GM23338 (cell line): ENCODE data around the gene SMG1. TPM values are rescaled to one million over a fixed set of nuclear protein-coding genes. Genes with fewer than 3 reads are reported as not detected.
A peak's percentile ranks its signal among the peaks of the same experiment; 100 is the strongest.

Experiments
- ATAC-seq: fragments of 200-7000 bp; cut with Tn5 transposase; 3 replicates; pipeline ENCODE4 v1.9.1; 2020
- DNase-seq: peaks from one replicate; pipeline ENCODE4 v3.0.0-alpha.2; 2015; ENCODE audit warnings: low spot score
- H2AFZ ChIP-seq: fragments of 200-600 bp; sonication (generic); 2 replicates; pipeline ENCODE4 v1.8.0; 2016; ENCODE audit warnings: antibody characterized with exemption, mild to moderate bottlenecking, moderate library complexity
- H3F3A ChIP-seq: fragments of 200-600 bp; sonication (generic); replicated peaks from 2 replicates; pipeline ENCODE4 v1.8.0; 2017; ENCODE audit warnings: antibody characterized with exemption, mixed run types, low read depth
- H3K27ac ChIP-seq: fragments of 200-600 bp; sonication (generic); 2 replicates; pipeline ENCODE4 v1.6.1; 2016; ENCODE audit warnings: low read depth
- H3K27me3 ChIP-seq: fragments of 200-600 bp; sonication (generic); 2 replicates; pipeline ENCODE4 v1.8.0; 2016; ENCODE audit warnings: mild to moderate bottlenecking, mixed run types, moderate library complexity; ENCODE audit not compliant: insufficient read depth
- H3K36me3 ChIP-seq: fragments of 200-600 bp; sonication (generic); 2 replicates; pipeline ENCODE4 v1.8.0; 2016; ENCODE audit warnings: mild to moderate bottlenecking; ENCODE audit not compliant: insufficient read depth
- H3K4me1 ChIP-seq: fragments of 200-600 bp; sonication (generic); 2 replicates; pipeline ENCODE4 v1.8.0; 2016; ENCODE audit warnings: mild to moderate bottlenecking, moderate library complexity; ENCODE audit not compliant: insufficient read depth
- H3K4me2 ChIP-seq: fragments of 200-600 bp; sonication (generic); 2 replicates; pipeline ENCODE4 v1.7.1; 2017; ENCODE audit warnings: mixed run types
- H3K4me3 ChIP-seq: fragments of 200-600 bp; sonication (generic); 2 replicates; pipeline ENCODE4 v1.6.1; 2016; ENCODE audit warnings: mixed run types
- H3K79me2 ChIP-seq: fragments of 200-600 bp; sonication (generic); replicated peaks from 2 replicates; pipeline ENCODE4 v1.8.0; 2017; ENCODE audit warnings: mild to moderate bottlenecking; ENCODE audit not compliant: insufficient read depth
- H3K9me2 ChIP-seq: fragments of 200-600 bp; sonication (generic); 2 replicates; pipeline ENCODE4 v1.8.0; 2017; ENCODE audit not compliant: insufficient read depth
- H4K20me1 ChIP-seq: fragments of 200-600 bp; sonication (generic); replicated peaks from 2 replicates; pipeline ENCODE4 v1.8.0; 2017; ENCODE audit warnings: mild to moderate bottlenecking; ENCODE audit not compliant: insufficient read depth
- H3K27ac Mint-ChIP-seq: 2 replicates; pipeline ENCODE4 v1.8.0; 2020; ENCODE audit warnings: inconsistent platforms, mild to moderate bottlenecking, moderate library complexity, mixed read lengths
- H3K27me3 Mint-ChIP-seq: 3 replicates; pipeline ENCODE4 v1.8.0; 2022; ENCODE audit warnings: low read depth, mild to moderate bottlenecking, moderate library complexity, mixed read lengths, inconsistent platforms; ENCODE audit not compliant: insufficient read depth, poor library complexity
- H3K36me3 Mint-ChIP-seq: 3 replicates; pipeline ENCODE4 v1.8.0; 2021; ENCODE audit warnings: low read depth, mild to moderate bottlenecking, inconsistent platforms, moderate library complexity, mixed read lengths
- H3K4me1 Mint-ChIP-seq: 3 replicates; pipeline ENCODE4 v1.8.0; 2020; ENCODE audit warnings: mild to moderate bottlenecking, inconsistent platforms, mixed read lengths
- H3K4me3 Mint-ChIP-seq: 3 replicates; pipeline ENCODE4 v1.8.0; 2021; ENCODE audit warnings: moderate library complexity, mild to moderate bottlenecking, inconsistent platforms, mixed read lengths
- H3K9me3 Mint-ChIP-seq: 3 replicates; pipeline ENCODE4 v1.8.0; 2020; ENCODE audit warnings: moderate library complexity, mild to moderate bottlenecking, inconsistent platforms, mixed read lengths
- CREB1 ChIP-seq: fragments of 250-450 bp; sonication (Bioruptor Pico); IDR thresholded peaks from 2 replicates; pipeline ENCODE4 v1.5.0; 2020; ENCODE audit warnings: low read depth, mild to moderate bottlenecking, moderate library complexity
- CTCF ChIP-seq, 2 experiments: fragments of 200-600 bp in 1 of 2; sonication (generic) in 1 of 2; conservative IDR thresholded peaks; 2 replicates each; pipeline versions ENCODE4 v1.5.1 to v1.6.1; 2016 to 2017; ENCODE audit warnings: antibody characterized with exemption in 2 of 2, low read depth in 2 of 2, mild to moderate bottlenecking in 2 of 2, moderate library complexity in 1 of 2
- ETS1 ChIP-seq: IDR thresholded peaks from 2 replicates; pipeline ENCODE4 v1.6.1; 2016; ENCODE audit warnings: antibody characterized with exemption
- EZH2 ChIP-seq: fragments of 200-600 bp; sonication (generic); IDR thresholded peaks from one replicate; pipeline ENCODE4 v1.8.0; 2017; ENCODE audit warnings: antibody characterized with exemption, mild to moderate bottlenecking, low read depth; ENCODE audit not compliant: unreplicated experiment
- EZH2phosphoT487 ChIP-seq: fragments of 200-600 bp; sonication (generic); IDR thresholded peaks from one replicate; pipeline ENCODE4 v1.8.1; 2018; ENCODE audit warnings: antibody characterized with exemption; ENCODE audit not compliant: unreplicated experiment
- JUNB ChIP-seq: IDR thresholded peaks from one replicate; pipeline ENCODE4 v1.6.1; 2016; ENCODE audit warnings: antibody characterized with exemption; ENCODE audit not compliant: unreplicated experiment
- NANOG ChIP-seq: IDR thresholded peaks from 2 replicates; pipeline ENCODE4 v1.6.1; 2016; ENCODE audit warnings: antibody characterized with exemption, borderline replicate concordance
- POLR2AphosphoS5 ChIP-seq: IDR thresholded peaks from 2 replicates; pipeline ENCODE4 v1.6.1; 2016; ENCODE audit warnings: antibody characterized with exemption, low read depth
- REST ChIP-seq: IDR thresholded peaks from one replicate; pipeline ENCODE4 v1.6.1; 2018; ENCODE audit warnings: antibody characterized with exemption; ENCODE audit not compliant: unreplicated experiment
- STAT1 ChIP-seq: IDR thresholded peaks from one replicate; pipeline ENCODE4 v1.6.1; 2016; ENCODE audit warnings: antibody characterized with exemption; ENCODE audit not compliant: unreplicated experiment
- ZNF114 ChIP-seq: fragments of 250-450 bp; sonication (Bioruptor Pico); IDR thresholded peaks from 2 replicates; pipeline ENCODE4 v1.5.0; 2020; ENCODE audit warnings: mild to moderate bottlenecking, moderate library complexity
- ZNF331 ChIP-seq: fragments of 250-450 bp; sonication (Bioruptor Pico); IDR thresholded peaks from 2 replicates; pipeline ENCODE4 v1.5.0; 2020; ENCODE audit warnings: low read depth, mild to moderate bottlenecking, moderate library complexity
- ZNF462 ChIP-seq: fragments of 250-450 bp; sonication (Bioruptor Pico); IDR thresholded peaks from 2 replicates; pipeline ENCODE4 v1.5.0; 2020; ENCODE audit warnings: mild to moderate bottlenecking, moderate library complexity
- polyA plus RNA-seq: library from polyadenylated mRNA; unstranded; fragments of >200 nt; fragmentation: Nextera tagmentation; extraction: Ambion mirVana; gene quantifications from 2 replicates; pipeline ENCODE4 v1.2.1, GENCODE V29; 2016
- total RNA-seq: library from RNA; depleted of rRNA; stranded (reverse); fragments of >200 nt; shearing (Covaris generic); gene quantifications from 2 replicates; pipeline ENCODE4 v1.2.3, GENCODE V29; 2014

The SMG1 gene
- total and polyA plus RNA-seq, 2 experiments from 2014 or later: 18.6 to 119 TPM

GRCh38 chr16:18782697-18783429, 143.3 kb downstream of the SMG1 start:
- Mint-ChIP-seq H3K4me3 (no peak overlapping the region), H3K4me1 (peaks cover 27% of the 10 kb centered on the region), H3K9me3 (no peaks in the 10 kb centered on the region), H3K27me3 (peaks cover 2% of the 10 kb centered on the region), H3K36me3 (peaks cover 57% of the 10 kb centered on the region), H3K27ac (no peak overlapping the region)
- no peaks in the 10 kb centered on the region for H3K9me2 ChIP-seq
- H3K4me1 ChIP-seq: peaks cover 17% of the 10 kb centered on the region
- peaks cover 54% of the 10 kb centered on the region for H3K36me3 ChIP-seq
- TF ChIP-seq ZNF331 (CRISPR knock-in tag) (no peak), REST (no peak), CTCF (conservative IDR thresholded peaks at IDR 0.05; ENCODE audit: low read depth in 2 of 2) (no peak), CREB1 (CRISPR knock-in tag) (no peak), JUNB (no peak), STAT1 (no peak), NANOG (no peak), ETS1 (no peak), ZNF114 (no peak), POLR2AphosphoS5 (no peak), EZH2 (no peak), EZH2phosphoT487 (no peak), ZNF462 (CRISPR knock-in tag) (no peak)
- no peak overlapping the region for H3K4me3 ChIP-seq
- H3K79me2 ChIP-seq: peaks cover 54% of the 10 kb centered on the region
- peaks cover 52% of the 10 kb centered on the region for H3F3A ChIP-seq
- H3K4me2 ChIP-seq: no peak overlapping the region
- H2AFZ ChIP-seq: no peak overlapping the region
- DNase-seq: no peak
- peaks cover 56% of the 10 kb centered on the region for H4K20me1 ChIP-seq
- ATAC-seq: no peak
- peak overlapping the region; percentile 82; the same call in 1 of the 2 replicates for H3K27ac ChIP-seq
- no peaks in the 10 kb centered on the region for H3K27me3 ChIP-seq
